K562 (cell line): ENCODE data around the gene KCTD19. TPM values are rescaled to one million over a fixed set of nuclear protein-coding genes. Genes with fewer than 3 reads are reported as not detected.

ENCODE experiments used
- CBX2 ChIP-seq: fragments of 200-600 bp; sonication (generic); IDR thresholded peaks from one replicate; pipeline ENCODE4 v1.6.1; 2012; ENCODE audit warnings: mild to moderate bottlenecking, low read length, inconsistent platforms; ENCODE audit not compliant: insufficient read depth, poor library complexity, severe bottlenecking
- CREB1 ChIP-seq, 2 experiments: sonication (generic) in 1 of 2; formaldehyde crosslinking in 1 of 2; IDR thresholded peaks; 2 replicates each; pipeline versions ENCODE4 v1.6.1 to v1.8.0; 2012 to 2022; ENCODE audit warnings: inconsistent platforms in 1 of 2, mild to moderate bottlenecking in 1 of 2, missing genetic modification reagents in 1 of 2, moderate library complexity in 1 of 2
- HOXB6 ChIP-seq: fragments of 250-450 bp; sonication (Bioruptor Pico); IDR thresholded peaks from 2 replicates; pipeline ENCODE4 v1.5.1; 2022; ENCODE audit warnings: mild to moderate bottlenecking, borderline replicate concordance
- IFI16 ChIP-seq: fragments of 250-450 bp; sonication (Bioruptor Pico); IDR thresholded peaks from 2 replicates; pipeline ENCODE4 v2.1.2; 2022; ENCODE audit warnings: mild to moderate bottlenecking, inconsistent platforms
- LCOR ChIP-seq: sonication (generic); formaldehyde crosslinking; IDR thresholded peaks from 2 replicates; pipeline ENCODE4 v1.8.0; 2022; ENCODE audit warnings: mild to moderate bottlenecking, missing genetic modification reagents
- NONO ChIP-seq, 2 experiments: fragments of 200-400 bp in 1 of 2; fragments of 450-650 bp in 1 of 2; formaldehyde crosslinking in 1 of 2; IDR thresholded peaks; 2 replicates each; pipeline ENCODE4 v1.6.1; 2017; ENCODE audit warnings: low read depth in 2 of 2, mild to moderate bottlenecking in 2 of 2, moderate library complexity in 2 of 2, low read length in 1 of 2
- POLR2AphosphoS2 ChIP-seq: IDR thresholded peaks from 2 replicates; pipeline ENCODE4 v1.6.1; 2012; ENCODE audit warnings: low read length, improper control_type of control experiment
- RBM39 ChIP-seq: fragments of 200-400 bp; formaldehyde crosslinking; optimal IDR thresholded peaks from 2 replicates; pipeline ENCODE3; 2018; ENCODE audit warnings: low read depth, low read length
- SMAD4 ChIP-seq: fragments of 250-450 bp; sonication (Bioruptor Pico); conservative IDR thresholded peaks from 2 replicates; pipeline ENCODE4 v1.8.0; 2021; ENCODE audit warnings: inconsistent platforms, mild to moderate bottlenecking, moderate library complexity
- SNIP1 ChIP-seq: fragments of 450-650 bp; IDR thresholded peaks from 2 replicates; pipeline ENCODE4 v1.7.1; 2017; ENCODE audit warnings: low read depth, mild to moderate bottlenecking
- SP1 ChIP-seq: sonication (generic); formaldehyde crosslinking; IDR thresholded peaks from 2 replicates; pipeline ENCODE4 v1.8.1; 2022; ENCODE audit warnings: mild to moderate bottlenecking, missing genetic modification reagents
- SP2 ChIP-seq: IDR thresholded peaks from 2 replicates; pipeline ENCODE4 v1.6.1; 2011; ENCODE audit warnings: mild to moderate bottlenecking, low read depth, low read length, moderate library complexity; ENCODE audit not compliant: poor library complexity, severe bottlenecking; ENCODE audit errors: extremely low read depth
- TCF7 ChIP-seq: sonication (generic); IDR thresholded peaks from 2 replicates; pipeline ENCODE4 v1.6.1; 2016; ENCODE audit warnings: antibody characterized with exemption, borderline replicate concordance
- TEAD2 ChIP-seq: fragments of 450-650 bp; IDR thresholded peaks from 2 replicates; pipeline ENCODE4 v1.6.1; 2016; ENCODE audit warnings: missing genetic modification characterization, control low read depth, missing compliant biosample characterization
- ZBED1 ChIP-seq: IDR thresholded peaks from 2 replicates; pipeline ENCODE4 v1.6.1; 2014
- ZC3H11A ChIP-seq: IDR thresholded peaks from 2 replicates; pipeline ENCODE4 v1.6.1; 2012; ENCODE audit warnings: low read depth, low read length, improper control_type of control experiment
- ZMIZ1 ChIP-seq, 2 experiments: fragments of 150-350 bp in 1 of 2; IDR thresholded peaks; 2 replicates each; pipeline ENCODE4 v1.6.1; 2012 to 2016; ENCODE audit warnings: low read depth in 2 of 2, low read length in 2 of 2, mild to moderate bottlenecking in 1 of 2, moderate library complexity in 1 of 2
- ZNF197 ChIP-seq: fragments of 200-800 bp; sonication (Bioruptor generic); IDR thresholded peaks from 2 replicates; pipeline ENCODE4 v1.6.1; 2016; ENCODE audit warnings: low read depth, missing genetic modification characterization, missing compliant biosample characterization
- polyA plus RNA-seq, 8 experiments: library from polyadenylated mRNA; depleted of rRNA in 4 of 8; stranded (reverse) in 5 of 8; unstranded in 3 of 8; fragments of >200 nt; fragmentation: Nextera tagmentation in 2 of 8; fragmentation: Illumina TruSeq in 1 of 8; extraction: Ambion mirVana in 2 of 8; extraction: Trizol in 1 of 8; gene quantifications; 2 replicates each; pipeline versions ENCODE4 v1.2.1 to v1.2.3, GENCODE V29; 2011 to 2014; ENCODE audit warnings: inconsistent platforms in 1 of 8, missing spikeins in 1 of 8
- total RNA-seq, 7 experiments: library from RNA; depleted of rRNA in 6 of 7; stranded (reverse); fragments of >200 nt in 6 of 7; fragmentation: Illumina TruSeq in 2 of 7; extraction: Trizol in 2 of 7; gene quantifications; 2 replicates each; pipeline versions ENCODE4 v1.2.1 to v1.2.3, GENCODE V29; 2011 to 2021; ENCODE audit warnings: low replicate concordance in 1 of 7
- TF ChIP-seq, protein P1 (sequence below), 2 experiments: fragments of 450-650 bp; conservative IDR thresholded peaks; 2 replicates each; pipeline ENCODE4 v1.6.1; 2017; ENCODE audit warnings: mild to moderate bottlenecking in 2 of 2, moderate library complexity in 2 of 2
- TF ChIP-seq, protein P2 (sequence below): sonication (generic); formaldehyde crosslinking; IDR thresholded peaks from 2 replicates; pipeline ENCODE4 v1.8.1; 2023; ENCODE audit warnings: mild to moderate bottlenecking, missing genetic modification reagents

The KCTD19 gene
- total and polyA plus RNA-seq, 9 of the 15 experiments (the other 6 are each of a cell fraction or from before 2014, with no cell fraction given) = 0.03 to 0.91 (median 0.22) TPM; not detected in 2

GRCh38 chr16:67247192-67248072, 79.1 kb downstream of the KCTD19 start, which contains the start of gene FHOD1 (continued):
- TF ChIP-seq SNIP1 (no peak), SP2 (no peak), RBM39 (no peak), ZMIZ1 (IDR thresholded peaks at IDR 0.05; ENCODE audit: low read depth in 2 of 2, low read length in 2 of 2) (no peak), IFI16 (CRISPR knock-in tag) (no peak), ZNF197 (CRISPR knock-in tag) (no peak), NONO (IDR thresholded peaks at IDR 0.05; ENCODE audit: low read depth in 2 of 2, low read length in 1 of 2) (no peak; a peak in 1 of 4 replicates), LCOR (CRISPR knock-in tag) (peak; percentile 55; the same call in 1 of the 2 replicates), TEAD2 (tag) (no peak), POLR2AphosphoS2 (no peak), CREB1 (IDR thresholded peaks at IDR 0.05) (peak; percentile 45; the same call in 1 of the 2 replicates), CREB1 (CRISPR knock-in tag; IDR thresholded peaks at IDR 0.05) (no peak), SP1 (CRISPR knock-in tag) (peak; percentile 84), ZC3H11A (no peak), TCF7 (no peak), CBX2 (no peak), HOXB6 (CRISPR knock-in tag) (no peak), ZBED1 (no peak), SMAD4 (CRISPR knock-in tag) (0 out of 2 replicates have a peak, but pooled peaks have one; percentile 67)
- TF ChIP-seq, protein P1, sequence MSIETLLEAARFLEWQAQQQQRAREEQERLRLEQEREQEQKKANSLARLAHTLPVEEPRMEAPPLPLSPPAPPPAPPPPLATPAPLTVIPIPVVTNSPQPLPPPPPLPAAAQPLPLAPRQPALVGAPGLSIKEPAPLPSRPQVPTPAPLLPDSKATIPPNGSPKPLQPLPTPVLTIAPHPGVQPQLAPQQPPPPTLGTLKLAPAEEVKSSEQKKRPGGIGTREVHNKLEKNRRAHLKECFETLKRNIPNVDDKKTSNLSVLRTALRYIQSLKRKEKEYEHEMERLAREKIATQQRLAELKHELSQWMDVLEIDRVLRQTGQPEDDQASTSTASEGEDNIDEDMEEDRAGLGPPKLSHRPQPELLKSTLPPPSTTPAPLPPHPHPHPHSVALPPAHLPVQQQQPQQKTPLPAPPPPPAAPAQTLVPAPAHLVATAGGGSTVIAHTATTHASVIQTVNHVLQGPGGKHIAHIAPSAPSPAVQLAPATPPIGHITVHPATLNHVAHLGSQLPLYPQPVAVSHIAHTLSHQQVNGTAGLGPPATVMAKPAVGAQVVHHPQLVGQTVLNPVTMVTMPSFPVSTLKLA (conservative IDR thresholded peaks at IDR 0.05) = no peak; a peak in 1 of 4 replicates
- TF ChIP-seq, protein P2, sequence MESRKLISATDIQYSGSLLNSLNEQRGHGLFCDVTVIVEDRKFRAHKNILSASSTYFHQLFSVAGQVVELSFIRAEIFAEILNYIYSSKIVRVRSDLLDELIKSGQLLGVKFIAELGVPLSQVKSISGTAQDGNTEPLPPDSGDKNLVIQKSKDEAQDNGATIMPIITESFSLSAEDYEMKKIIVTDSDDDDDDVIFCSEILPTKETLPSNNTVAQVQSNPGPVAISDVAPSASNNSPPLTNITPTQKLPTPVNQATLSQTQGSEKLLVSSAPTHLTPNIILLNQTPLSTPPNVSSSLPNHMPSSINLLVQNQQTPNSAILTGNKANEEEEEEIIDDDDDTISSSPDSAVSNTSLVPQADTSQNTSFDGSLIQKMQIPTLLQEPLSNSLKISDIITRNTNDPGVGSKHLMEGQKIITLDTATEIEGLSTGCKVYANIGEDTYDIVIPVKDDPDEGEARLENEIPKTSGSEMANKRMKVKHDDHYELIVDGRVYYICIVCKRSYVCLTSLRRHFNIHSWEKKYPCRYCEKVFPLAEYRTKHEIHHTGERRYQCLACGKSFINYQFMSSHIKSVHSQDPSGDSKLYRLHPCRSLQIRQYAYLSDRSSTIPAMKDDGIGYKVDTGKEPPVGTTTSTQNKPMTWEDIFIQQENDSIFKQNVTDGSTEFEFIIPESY = peak; percentile 39; the same call in 1 of the 2 replicates
